AG04450 (cell line): Measurements from ENCODE around the gene DLGAP4. TPM values are rescaled to one million over a fixed set of nuclear protein-coding genes. Genes with fewer than 3 reads are reported as not detected.

Experiments
- CTCF ChIA-PET: fragments of 300-600, 350-600 bp; formaldehyde crosslinking; extraction: SDS; loops from one replicate; lab custom pipeline; 2022; ENCODE audit warnings: antibody characterized with exemption, inconsistent platforms; lab: Charles Lee
- POLR2A ChIA-PET: fragments of 350-600 bp; formaldehyde crosslinking; extraction: SDS; loops from one replicate; lab custom pipeline; 2021; ENCODE audit warnings: antibody characterized with exemption, inconsistent platforms; lab: Yijun Ruan, JAX
- DNase-seq: peaks from one replicate; pipeline ENCODE4 v3.0.0-alpha.2; 2011; ENCODE audit warnings: low read depth, low spot score
- H3K27ac ChIP-seq: one replicate; pipeline ENCODE4 v1.5.1; 2012; ENCODE audit warnings: low read depth, low read length, control low read depth
- H3K27me3 ChIP-seq: one replicate; pipeline ENCODE4 v1.6.0; 2012; ENCODE audit warnings: low read length; ENCODE audit not compliant: control insufficient read depth, insufficient read depth
- H3K4me3 ChIP-seq: 2 replicates; pipeline ENCODE4 v1.5.1; 2011; ENCODE audit warnings: mild to moderate bottlenecking, low read depth, low read length, control low read depth
- H3K9me3 ChIP-seq: 2 replicates; pipeline ENCODE4 v1.5.1; 2012; ENCODE audit warnings: low read length; ENCODE audit not compliant: control insufficient read depth, insufficient read depth
- CTCF ChIP-seq: IDR thresholded peaks from 2 replicates; pipeline ENCODE4 v1.5.1; 2011; ENCODE audit warnings: low read depth, low read length, control low read depth, inconsistent platforms
- polyA plus RNA-seq: library from polyadenylated mRNA; depleted of rRNA; stranded (reverse); fragments of >200 nt; gene quantifications from 2 replicates; pipeline ENCODE4 v1.2.3, GENCODE V29; 2011

The DLGAP4 gene
- polyA plus RNA-seq, 1 experiment = 17.7 TPM

GRCh38 chr20:36299459-36299858 lies 6.7 kb upstream of the DLGAP4 start:
- ChIA-PET CTCF (no interaction called here), POLR2A (no interaction called here)
- TF ChIP-seq CTCF = no peak
- no peak for DNase-seq
- H3K27ac ChIP-seq = no peak overlapping the region
- H3K4me3 ChIP-seq = no peak overlapping the region
- no peaks in the 10 kb centered on the region for H3K9me3 ChIP-seq
- H3K27me3 ChIP-seq = peaks cover 41% of the 10 kb centered on the region

- H3K4me3 ChIP-seq = no peak overlapping the region
- CTCF ChIA-PET = no interaction called here
- no peaks in the 10 kb centered on the region for H3K9me3 ChIP-seq
- no peak overlapping the region for H3K27ac ChIP-seq
- no peak for TF ChIP-seq CTCF
- no peak for DNase-seq
- peaks cover 57% of the 10 kb centered on the region for H3K27me3 ChIP-seq
- POLR2A ChIA-PET = no interaction called here
Measured at GRCh38 chr20:36301359-36302119, 4.6 kb upstream of the DLGAP4 start.

- H3K4me3 ChIP-seq = no peak overlapping the region
- H3K27ac ChIP-seq = no peak overlapping the region
- CTCF ChIA-PET = no interaction called here
- no peak for DNase-seq
- POLR2A ChIA-PET = no interaction called here
- no peak for TF ChIP-seq CTCF
- no peaks in the 10 kb centered on the region; the same call in 1 of the 2 replicates for H3K9me3 ChIP-seq
- H3K27me3 ChIP-seq = peaks cover 68% of the 10 kb centered on the region
Measured at GRCh38 chr20:36303020-36303595, 3.0 kb upstream of the DLGAP4 start.

- H3K27me3 ChIP-seq = peaks cover 71% of the 10 kb centered on the region
- ChIA-PET CTCF (no interaction called here), POLR2A (no interaction called here)
- no peak overlapping the region for H3K4me3 ChIP-seq
- TF ChIP-seq CTCF = no peak
- DNase-seq = no peak
- H3K9me3 ChIP-seq = no peaks in the 10 kb centered on the region; the same call in 1 of the 2 replicates
- no peak overlapping the region for H3K27ac ChIP-seq
Measured at GRCh38 chr20:36303831-36304230, 2.3 kb upstream of the DLGAP4 start.

- no peak for DNase-seq
- H3K27ac ChIP-seq = no peak overlapping the region
Measured at GRCh38 chr20:36304786-36305495, 1.2 kb upstream of the DLGAP4 start.

More at GRCh38 chr20:36304786-36305495, 1.2 kb upstream of the DLGAP4 start:
- Histone ChIP-seq H3K9me3 (no peaks in the 10 kb centered on the region; the same call in 1 of the 2 replicates), H3K4me3 (no peak overlapping the region), H3K27me3 (peaks cover 75% of the 10 kb centered on the region)
- POLR2A ChIA-PET = no interaction called here
- no peak for TF ChIP-seq CTCF
- CTCF ChIA-PET = no interaction called here
